Fibroblast of skin of right quadriceps (primary cell): ENCODE data around the gene PRTN3.
"Not testable (repeated sequence)": the region's sequence is repeated elsewhere in the genome, so short reads cannot be mapped to it uniquely, and the experiment has no call there.

Experiments
- DNase-seq: peaks from one replicate; pipeline ENCODE4 v3.0.0-alpha.2; 2013

Gene PRTN3

GRCh38 chr19:868458-869244 is 27.9 kb downstream of the PRTN3 start:
- DNase-seq, result no peak

GRCh38 chr19:869245-870177 is 28.7 kb downstream of the PRTN3 start:
- peak; percentile 96 for DNase-seq

GRCh38 chr19:870314-870713 is 29.5 kb downstream of the PRTN3 start:
- DNase-seq, result no peak

- DNase-seq, result no peak
Measured at GRCh38 chr19:870963-871401, 30.2 kb downstream of the PRTN3 start.

DNA sequence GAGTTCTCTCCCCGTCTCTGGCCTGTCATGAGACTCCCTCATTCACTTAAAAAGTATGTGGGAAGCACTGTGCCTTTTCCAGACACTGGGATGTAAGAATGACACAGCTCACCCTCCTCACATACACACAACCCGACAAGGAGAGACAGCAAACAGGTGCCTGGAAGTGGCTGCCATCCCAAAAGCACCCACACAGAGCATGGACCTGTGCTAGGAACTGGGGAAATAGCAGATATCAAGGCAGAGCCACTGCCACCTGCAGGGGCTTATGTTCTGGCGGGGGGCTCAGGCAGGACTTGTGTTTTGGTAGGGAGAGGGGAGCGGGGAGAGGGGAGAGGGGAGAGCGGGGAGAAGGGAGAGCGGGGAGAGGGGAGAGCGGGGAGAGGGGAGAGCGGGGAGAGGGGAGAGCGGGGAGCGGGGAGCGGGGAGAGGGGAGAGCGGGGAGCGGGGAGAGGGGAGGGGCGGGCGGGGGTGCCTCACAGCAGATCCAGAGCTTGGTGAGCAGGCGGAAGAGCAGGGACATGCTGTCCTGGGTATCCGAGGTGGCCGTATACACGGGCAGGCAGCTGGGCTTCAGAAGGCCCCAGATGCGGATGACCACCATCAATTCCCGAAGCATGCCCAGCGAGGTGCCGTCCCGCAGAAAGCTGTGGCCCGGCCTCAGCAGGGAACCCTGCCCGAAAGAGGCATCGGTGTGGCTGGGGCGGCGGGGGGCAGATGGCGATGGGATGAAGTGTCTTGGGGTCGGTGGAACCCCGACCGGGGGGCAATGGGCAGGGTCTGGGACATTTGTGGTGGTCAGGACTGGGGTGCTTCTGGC is 30.9 kb downstream of the PRTN3 start:
- no peak for DNase-seq

DNA sequence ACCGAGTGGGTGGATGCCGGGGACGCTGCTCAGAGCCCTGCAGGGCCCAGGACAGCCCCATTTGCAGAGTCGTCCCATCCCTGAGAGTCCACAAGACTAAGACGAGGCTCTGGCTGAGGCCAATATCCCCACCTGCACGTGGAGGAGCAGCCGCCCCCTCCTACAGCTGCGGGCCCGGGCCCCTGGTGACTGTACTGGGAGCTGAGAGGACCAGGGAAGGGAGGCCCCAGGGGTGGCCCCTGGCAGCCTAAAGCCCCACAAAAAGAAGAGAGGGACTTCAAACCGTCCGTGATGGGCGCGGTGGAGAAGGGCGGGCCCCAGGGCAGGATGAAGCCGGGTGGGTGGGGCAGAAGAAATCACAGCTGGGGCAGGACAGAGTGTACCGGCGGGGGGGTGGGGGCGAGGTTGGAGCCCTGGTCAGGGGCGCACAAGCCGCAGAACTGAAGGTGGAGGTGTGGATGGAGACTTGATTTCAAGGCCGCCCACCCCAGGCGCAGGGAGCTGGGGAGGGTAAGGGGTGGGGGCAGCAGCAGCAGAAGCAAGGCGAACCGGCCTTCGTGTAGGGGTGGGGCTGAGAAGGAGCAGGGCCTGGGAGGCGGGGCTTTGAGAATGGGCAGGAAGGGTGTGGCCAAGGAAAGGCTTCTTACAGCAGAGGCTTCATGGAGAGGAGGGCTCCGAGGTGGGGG is 31.6 kb downstream of the PRTN3 start:
- peak; percentile 75 for DNase-seq

GRCh38 chr19:873084-873483 is 32.3 kb downstream of the PRTN3 start:
- DNase-seq, result peak; percentile 67

- DNase-seq, result no peak
Measured at GRCh38 chr19:873561-874041, 32.8 kb downstream of the PRTN3 start.

DNA sequence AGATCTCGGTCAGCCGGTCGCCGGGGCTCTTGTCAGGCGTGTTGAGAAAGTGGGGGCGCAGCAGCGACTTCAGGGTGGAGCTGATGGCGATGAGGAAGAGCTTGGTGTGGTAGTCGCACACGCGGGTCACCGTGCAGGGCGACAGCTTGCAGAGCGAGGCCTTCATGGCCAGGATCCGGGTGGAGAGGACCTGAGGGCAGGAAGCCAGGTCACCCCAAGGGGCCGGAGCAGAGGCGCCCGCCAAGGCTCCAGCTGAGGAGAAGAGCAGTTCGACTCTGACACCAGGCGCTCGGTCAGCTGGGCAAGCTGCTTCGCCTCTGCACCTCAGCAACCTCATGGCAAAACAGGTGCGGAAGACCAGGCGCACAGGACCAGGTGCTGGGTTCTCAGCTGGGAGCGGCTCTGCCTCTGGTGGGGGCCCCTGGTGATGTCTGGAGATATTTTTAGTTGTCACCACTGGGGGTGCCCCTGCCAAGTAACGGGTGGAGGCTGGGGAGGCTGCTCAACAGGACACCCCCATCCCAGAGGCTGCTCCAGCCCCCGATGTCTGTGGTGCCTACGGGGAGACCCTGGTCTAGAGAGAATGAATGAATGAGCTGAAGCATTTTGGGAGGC is 34.6 kb downstream of the PRTN3 start:
- DNase-seq, result no peak

GRCh38 chr19:876089-876488 is 35.3 kb downstream of the PRTN3 start:
- no peak for DNase-seq

GRCh38 chr19:876780-877314 is 36.0 kb downstream of the PRTN3 start:
- no peak for DNase-seq

DNA sequence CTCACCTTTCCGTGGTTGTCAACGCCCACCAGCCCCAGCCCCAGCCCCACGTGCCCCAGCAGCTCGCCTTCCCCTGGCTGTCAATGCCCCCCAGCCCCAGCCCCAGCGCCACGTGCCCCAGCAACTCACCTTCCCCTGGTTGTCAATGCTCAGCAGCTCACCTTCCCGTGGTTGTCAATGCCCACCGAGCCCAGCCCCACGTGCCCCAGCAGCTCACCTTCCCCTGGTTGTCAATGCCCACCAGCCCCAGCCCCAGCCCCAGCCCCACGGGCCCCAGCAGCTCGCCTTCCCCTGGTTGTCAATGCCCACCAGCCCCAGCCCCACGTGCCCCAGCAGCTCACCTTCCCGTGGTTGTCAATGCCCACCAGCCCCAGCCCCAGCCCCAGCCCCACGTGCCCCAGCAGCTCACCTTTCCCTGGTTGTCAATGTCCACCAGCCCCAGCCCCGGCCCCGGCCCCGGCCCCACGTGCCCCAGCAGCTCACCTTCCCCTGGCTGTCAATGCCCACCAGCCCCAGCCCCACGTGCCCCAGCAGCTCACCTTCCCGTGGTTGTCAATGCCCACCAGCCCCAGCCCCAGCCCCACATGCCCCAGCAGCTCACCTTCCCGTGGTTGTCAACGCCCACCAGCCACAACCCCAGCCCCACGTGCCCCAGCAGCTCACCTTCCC is 37.3 kb downstream of the PRTN3 start:
- DNase-seq, result not testable (repeated sequence)

- not testable (repeated sequence) for DNase-seq
Measured at GRCh38 chr19:878751-879561, 38.2 kb downstream of the PRTN3 start.

DNA sequence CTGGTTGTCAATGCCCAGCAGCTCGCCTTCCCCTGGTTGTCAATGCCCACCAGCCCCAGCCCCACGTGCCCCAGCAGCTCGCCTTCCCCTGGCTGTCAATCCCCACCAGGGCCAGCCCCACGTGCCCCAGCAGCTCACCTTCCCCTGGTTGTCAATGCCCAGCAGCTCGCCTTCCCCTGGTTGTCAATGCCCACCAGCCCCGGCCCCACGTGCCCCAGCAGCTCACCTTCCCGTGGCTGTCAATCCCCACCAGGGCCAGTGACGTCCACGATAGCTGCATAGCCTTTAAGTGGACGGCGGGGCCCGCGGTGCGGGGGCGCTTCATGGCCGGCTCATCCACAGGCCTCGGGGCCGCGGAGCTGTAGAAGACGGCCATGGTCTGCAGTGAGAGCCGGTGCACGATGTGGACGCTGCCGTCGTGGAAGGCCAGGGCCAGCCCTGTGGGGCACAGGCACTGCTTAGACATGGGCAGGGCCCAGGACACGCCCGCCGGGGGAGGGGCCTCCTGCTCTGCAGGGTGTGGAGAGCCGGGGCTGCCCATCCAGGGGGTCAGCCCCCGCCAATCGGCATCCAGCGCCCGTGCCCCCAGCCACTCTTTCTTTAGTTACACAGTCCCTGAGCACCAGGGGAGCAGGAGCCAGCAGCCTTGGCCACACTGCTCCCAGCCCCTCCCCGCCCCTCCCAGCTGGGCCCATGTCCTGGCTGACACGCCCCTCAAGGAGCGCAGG is 39.1 kb downstream of the PRTN3 start:
- no peak for DNase-seq

DNA sequence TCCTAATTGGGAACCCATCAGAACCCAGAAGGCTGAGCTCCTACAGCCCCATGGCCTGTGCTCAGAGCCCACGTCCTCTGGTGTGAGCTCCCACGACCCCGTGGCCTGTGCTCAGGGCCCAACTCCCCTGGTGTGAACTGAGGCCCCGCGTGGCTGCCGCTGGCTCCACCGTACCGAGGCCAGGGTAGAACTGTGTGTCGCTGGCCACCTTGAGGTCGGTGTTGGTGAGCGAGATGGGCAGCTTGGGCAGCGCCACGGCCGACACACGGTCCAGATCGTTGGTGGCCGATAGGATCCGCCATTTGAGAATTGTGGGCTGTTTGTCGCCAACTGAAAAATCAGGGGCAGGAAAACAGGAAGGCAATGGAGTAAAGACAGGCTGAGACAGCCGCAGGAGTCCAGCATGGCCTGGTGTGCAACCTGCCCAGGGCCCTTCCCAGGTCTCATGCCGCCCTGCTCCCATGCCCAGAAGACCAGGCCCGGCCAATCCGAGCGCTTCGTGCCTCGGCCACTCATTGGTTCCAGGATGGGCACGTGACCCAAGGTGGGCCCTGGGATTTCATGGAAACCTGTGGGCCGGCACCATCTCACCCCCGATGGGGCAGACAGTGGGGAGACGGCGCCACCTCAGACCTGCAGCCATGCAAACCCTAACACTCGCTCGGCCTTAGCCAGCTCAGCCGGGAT is 40.7 kb downstream of the PRTN3 start:
- DNase-seq, result no peak

DNA sequence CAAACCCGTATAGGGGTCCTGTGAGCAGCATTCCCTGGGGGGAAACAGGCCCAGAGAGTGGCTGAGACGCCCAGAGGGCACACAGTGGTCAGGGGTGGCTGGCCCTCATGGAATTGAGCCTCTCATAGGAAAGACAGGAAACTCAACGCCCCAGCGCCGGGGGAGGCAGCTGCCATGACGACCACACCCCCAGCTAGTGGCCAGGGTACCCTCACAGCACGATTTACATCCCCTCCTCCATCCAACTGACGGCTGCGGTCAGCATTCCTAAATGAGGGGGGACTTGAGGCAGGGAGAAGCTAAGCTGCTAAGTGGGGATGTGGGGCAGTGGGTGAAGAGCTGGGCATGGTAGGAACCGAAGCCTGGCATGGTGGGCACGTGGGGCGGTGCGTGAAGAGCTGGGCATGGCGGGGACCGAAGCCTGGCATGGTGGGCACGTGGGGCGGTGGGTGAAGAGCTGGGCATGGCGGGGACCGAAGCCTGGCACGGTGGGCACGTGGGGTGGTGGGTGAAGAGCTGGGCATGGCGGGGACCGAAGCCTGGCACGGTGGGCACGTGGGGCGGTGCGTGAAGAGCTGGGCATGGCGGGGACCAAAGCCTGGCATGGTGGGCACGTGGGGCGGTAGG is 42.2 kb downstream of the PRTN3 start:
- no peak for DNase-seq

DNA sequence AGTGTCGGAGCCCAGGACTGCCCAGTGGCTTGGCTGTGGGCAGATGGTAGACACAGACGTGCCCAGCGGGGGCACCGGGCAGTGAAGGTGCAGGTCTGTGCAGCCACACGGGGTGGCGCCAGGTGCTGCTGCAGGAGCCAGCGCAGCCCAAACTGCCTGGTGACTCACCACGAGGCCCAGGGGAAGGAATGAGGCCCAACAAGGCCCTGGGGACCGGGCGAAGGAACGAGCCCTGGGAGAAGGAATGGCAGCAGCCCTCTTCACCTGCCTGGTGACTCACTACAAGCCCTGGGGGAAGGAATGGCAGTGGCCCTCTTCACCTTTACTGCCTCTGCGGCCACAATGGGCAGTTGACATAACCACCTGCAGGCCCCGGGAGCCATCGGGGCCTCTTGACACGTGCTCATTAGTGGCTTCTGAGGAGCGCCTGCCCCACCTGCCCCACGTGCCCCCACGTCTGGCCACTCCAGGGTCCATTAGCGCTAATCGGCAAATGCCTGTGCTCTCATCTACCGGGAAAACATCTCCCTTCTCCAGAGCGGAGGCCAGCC is 42.9 kb downstream of the PRTN3 start:
- DNase-seq, result no peak
